PC-9 (cell line): ENCODE results near the gene HLA-DRB1.

Experiments
- EZH2 ChIP-seq: fragments of 200-600 bp; sonication (generic); IDR thresholded peaks from 2 replicates; pipeline ENCODE4 v1.8.0; 2017; ENCODE audit warnings: antibody characterized with exemption, low read depth
- TF ChIP-seq, protein P1 (sequence below): fragments of 200-600 bp; sonication (generic); conservative IDR thresholded peaks from 2 replicates; pipeline ENCODE4 v1.6.1; 2017; ENCODE audit warnings: mixed run types, antibody characterized with exemption, mild to moderate bottlenecking, moderate library complexity

DNA sequence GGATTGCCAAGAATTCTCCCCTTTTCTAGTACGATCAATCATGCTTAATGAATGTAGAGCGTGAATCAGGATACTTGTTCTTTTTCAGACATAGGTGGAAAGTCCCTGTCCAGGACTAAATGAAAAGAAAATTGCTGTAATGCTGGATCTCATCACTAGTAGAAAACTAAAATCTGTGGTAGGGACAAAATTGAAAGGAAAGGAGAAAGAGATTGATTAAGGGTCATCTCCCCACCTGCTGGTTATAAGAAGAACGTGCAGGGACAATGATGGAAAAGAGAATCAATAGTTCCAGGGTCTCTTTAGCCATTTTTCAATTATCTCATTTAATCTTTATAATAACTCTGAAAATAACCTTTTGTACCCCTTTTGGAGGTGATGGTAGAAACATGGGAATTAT is 18.7 kb upstream of the HLA-DRB1 start:
- no peak for TF ChIP-seq EZH2
- TF ChIP-seq, protein P1, sequence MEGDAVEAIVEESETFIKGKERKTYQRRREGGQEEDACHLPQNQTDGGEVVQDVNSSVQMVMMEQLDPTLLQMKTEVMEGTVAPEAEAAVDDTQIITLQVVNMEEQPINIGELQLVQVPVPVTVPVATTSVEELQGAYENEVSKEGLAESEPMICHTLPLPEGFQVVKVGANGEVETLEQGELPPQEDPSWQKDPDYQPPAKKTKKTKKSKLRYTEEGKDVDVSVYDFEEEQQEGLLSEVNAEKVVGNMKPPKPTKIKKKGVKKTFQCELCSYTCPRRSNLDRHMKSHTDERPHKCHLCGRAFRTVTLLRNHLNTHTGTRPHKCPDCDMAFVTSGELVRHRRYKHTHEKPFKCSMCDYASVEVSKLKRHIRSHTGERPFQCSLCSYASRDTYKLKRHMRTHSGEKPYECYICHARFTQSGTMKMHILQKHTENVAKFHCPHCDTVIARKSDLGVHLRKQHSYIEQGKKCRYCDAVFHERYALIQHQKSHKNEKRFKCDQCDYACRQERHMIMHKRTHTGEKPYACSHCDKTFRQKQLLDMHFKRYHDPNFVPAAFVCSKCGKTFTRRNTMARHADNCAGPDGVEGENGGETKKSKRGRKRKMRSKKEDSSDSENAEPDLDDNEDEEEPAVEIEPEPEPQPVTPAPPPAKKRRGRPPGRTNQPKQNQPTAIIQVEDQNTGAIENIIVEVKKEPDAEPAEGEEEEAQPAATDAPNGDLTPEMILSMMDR = no peak
